Activated T-cell treated with anti-CD3 and anti-CD28 coated beads, Interleukin-2, amount 50 U/mL, for 72 hours (primary cell): Measurements from ENCODE around the gene KCNT1. TPM values are rescaled to one million over a fixed set of nuclear protein-coding genes. Genes with fewer than 3 reads are reported as not detected.
"Not testable (repeated sequence)": the region's sequence is repeated elsewhere in the genome, so short reads cannot be mapped to it uniquely, and the experiment has no call there.

Experiments used
- ATAC-seq, 2 donors: fragments of 150-1000 bp; cut with Tn5 transposase; replicated peaks in 1 of 2; 2 replicates each; pipeline ENCODE4 v1.10.0; 2021; ENCODE audit warnings: moderate library complexity in 2 of 2, mild to moderate bottlenecking in 1 of 2
- DNase-seq, 2 donors: peaks; one replicate each; pipeline ENCODE4 v3.0.0; 2021 to 2022; ENCODE audit warnings: mixed read lengths in 1 of 2
- H3K27ac Mint-ChIP-seq: one replicate; pipeline ENCODE4 v1.8.0; 2022; ENCODE audit warnings: mild to moderate bottlenecking, moderate library complexity, mixed read lengths
- H3K27me3 Mint-ChIP-seq: one replicate; pipeline ENCODE4 v1.8.0; 2022; ENCODE audit warnings: low read depth, mixed read lengths
- H3K36me3 Mint-ChIP-seq, 2 donors: one replicate each; pipeline ENCODE4 v1.8.0; 2022; ENCODE audit warnings: mixed read lengths in 2 of 2, mild to moderate bottlenecking in 1 of 2; ENCODE audit not compliant: insufficient read depth in 2 of 2
- H3K4me1 Mint-ChIP-seq: one replicate; pipeline ENCODE4 v1.8.0; 2022; ENCODE audit warnings: low read depth, mixed read lengths
- H3K4me3 Mint-ChIP-seq, 2 donors: one replicate each; pipeline ENCODE4 v1.8.0; 2022; ENCODE audit warnings: mild to moderate bottlenecking in 2 of 2, mixed read lengths in 2 of 2, moderate library complexity in 2 of 2
- H3K9me3 Mint-ChIP-seq, 2 donors: one replicate each; pipeline ENCODE4 v1.8.0; 2022; ENCODE audit warnings: mixed read lengths in 2 of 2
- total RNA-seq, 2 donors: library from RNA; stranded (reverse); gene quantifications; one replicate each; pipeline ENCODE4 v1.2.3, GENCODE V29; 2022

Gene KCNT1
- total RNA-seq, 2 donors from 2014 or later: not detected

DNA sequence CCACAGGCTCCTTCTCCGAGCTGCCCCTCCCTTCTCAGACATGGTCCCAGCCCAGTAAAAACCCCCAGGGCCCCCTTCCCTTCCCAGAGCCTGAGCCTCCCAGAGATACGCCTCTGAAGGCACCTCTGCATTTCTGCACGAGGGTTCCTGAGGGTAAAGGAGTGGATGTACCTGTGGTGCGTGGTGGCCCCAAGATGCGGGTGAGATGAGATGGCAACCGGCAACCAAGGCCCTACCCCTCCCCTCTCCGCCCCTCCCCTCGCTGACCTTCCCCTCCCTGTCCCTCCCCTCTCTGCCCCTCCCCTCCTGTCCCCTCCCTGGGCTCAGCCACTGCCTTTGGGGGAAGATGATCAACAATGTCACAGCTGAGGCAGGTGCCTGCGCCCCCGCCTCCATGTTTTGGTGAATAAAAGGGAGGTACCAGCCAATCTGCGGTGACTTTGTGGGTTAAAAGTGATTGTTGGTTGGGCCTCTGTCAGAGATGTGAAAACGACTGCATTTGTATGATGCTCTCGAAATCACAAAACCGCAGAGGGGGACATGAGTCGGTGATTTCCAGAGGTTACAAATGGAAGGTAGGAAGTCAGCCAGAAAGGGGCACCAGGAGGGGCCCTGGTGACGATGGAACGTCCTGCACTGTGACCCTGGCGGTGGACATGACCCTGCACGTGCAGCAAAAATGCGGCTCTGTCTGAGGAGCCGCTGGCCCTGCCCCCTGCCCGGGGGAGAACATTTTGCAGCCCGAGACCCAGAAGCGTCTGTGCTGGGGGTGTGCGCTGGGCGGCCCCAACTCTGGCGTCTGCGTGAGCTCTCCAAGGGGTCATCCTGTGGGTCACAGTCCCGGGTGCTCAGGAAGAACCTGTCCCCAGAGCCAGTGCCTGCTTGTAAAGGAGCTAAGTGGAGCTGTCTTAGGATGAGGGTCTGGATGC lies 35.2 kb upstream of the KCNT1 start:
- Mint-ChIP-seq H3K27me3 (no peaks in the 10 kb centered on the region), H3K9me3 (peaks cover 0 to 2% of the 10 kb centered on the region in 2 donors), H3K4me1 (no peaks in the 10 kb centered on the region), H3K36me3 (no peaks in the 10 kb centered on the region), H3K4me3 (no peak overlapping the region), H3K27ac (no peak overlapping the region)
- no peak for ATAC-seq
- DNase-seq: no peak

DNA sequence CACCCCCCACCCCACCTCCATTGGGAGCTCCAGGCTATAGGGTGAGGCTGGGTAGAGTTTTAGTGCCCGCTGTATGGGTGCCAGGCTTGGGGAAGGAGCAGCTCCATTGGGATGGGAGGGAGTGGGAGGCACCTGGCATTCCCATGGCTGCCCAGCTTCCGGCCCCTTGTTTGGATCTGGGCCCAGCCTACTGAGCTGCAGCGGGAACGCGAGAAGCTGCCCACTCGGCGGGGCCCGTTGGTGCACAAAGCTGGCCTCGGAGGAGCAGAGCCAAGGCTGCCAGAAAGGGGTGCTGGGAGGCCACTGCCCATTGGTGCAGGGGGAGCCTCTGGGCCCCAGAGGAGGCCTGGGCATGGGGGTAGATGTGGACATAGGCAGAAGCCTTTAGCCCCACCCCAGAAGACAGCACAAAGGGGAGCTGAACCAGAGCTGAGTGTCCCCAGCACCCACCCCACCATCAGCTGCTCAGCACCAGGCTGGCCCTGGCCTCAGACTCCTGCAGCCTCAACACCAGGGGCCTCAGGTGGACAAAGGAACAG lies 34.5 kb upstream of the KCNT1 start:
- ATAC-seq (no peak), DNase-seq (no peak)
- Mint-ChIP-seq H3K27me3 (no peaks in the 10 kb centered on the region), H3K4me1 (no peaks in the 10 kb centered on the region), H3K4me3 (no peak overlapping the region), H3K27ac (no peak overlapping the region), H3K36me3 (no peaks in the 10 kb centered on the region), H3K9me3 (peaks cover 0 to 2% of the 10 kb centered on the region in 2 donors)

DNA sequence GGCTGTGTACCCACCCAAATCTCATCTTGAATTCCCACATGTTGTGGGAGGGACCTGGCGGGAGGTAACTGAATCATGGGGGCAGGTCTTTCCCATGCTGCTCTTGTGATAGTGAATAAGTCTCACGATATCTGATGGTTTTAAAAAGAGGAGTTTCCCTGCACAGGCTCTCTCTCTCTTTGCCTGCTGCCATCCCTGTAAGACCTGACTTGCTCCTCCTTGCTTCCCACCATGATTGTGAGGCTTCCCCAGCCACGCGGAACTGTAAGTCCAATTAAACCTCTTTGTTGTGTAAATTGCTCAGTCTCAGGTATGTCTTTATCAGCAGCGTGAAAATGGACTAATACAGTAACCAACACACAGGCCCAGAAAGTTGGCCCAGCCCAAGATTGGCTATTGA lies 33.0 kb upstream of the KCNT1 start:
- H3K4me3 Mint-ChIP-seq, DNase-seq, H3K4me1 Mint-ChIP-seq, H3K9me3 Mint-ChIP-seq, H3K27ac Mint-ChIP-seq, H3K36me3 Mint-ChIP-seq, ATAC-seq, H3K27me3 Mint-ChIP-seq: not testable (repeated sequence)

DNA sequence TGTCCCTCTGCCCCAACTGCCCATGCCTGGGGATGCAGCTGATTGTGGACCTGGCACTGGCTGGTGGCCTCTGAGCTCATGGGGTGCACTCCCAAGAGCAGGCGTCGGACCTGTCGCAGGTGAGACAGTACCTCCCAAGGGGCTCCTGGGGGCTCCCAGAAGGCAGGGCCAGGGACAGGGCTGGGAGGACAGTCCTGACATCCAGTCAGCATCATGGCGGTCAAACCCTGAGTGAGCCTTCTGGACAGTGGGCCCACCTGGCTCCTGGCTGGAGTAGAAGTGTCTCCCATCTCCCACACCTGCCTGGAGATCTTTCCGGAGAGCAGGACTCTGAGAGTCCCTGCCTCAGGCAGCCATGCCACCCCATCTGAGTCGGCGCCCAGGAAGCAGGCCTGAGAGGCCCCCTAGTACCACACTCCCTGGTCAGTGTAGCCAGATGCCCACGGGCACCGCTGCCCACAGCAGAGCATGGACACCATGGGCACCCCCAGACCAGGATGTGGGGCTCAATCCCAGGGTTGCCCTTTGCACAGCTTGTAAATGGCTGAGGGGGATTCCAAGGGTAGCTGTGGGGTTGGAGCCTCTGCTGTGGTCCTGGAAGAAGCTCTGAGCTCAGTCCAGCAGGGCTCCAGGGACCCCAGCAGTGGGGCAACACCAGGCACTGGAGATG lies 32.2 kb upstream of the KCNT1 start:
- no peak for DNase-seq
- Mint-ChIP-seq H3K36me3 (no peaks in the 10 kb centered on the region), H3K9me3 (peaks cover 0 to 2% of the 10 kb centered on the region in 2 donors), H3K27ac (no peak overlapping the region), H3K4me3 (no peak overlapping the region), H3K27me3 (no peaks in the 10 kb centered on the region), H3K4me1 (no peaks in the 10 kb centered on the region)
- ATAC-seq: no peak

DNA sequence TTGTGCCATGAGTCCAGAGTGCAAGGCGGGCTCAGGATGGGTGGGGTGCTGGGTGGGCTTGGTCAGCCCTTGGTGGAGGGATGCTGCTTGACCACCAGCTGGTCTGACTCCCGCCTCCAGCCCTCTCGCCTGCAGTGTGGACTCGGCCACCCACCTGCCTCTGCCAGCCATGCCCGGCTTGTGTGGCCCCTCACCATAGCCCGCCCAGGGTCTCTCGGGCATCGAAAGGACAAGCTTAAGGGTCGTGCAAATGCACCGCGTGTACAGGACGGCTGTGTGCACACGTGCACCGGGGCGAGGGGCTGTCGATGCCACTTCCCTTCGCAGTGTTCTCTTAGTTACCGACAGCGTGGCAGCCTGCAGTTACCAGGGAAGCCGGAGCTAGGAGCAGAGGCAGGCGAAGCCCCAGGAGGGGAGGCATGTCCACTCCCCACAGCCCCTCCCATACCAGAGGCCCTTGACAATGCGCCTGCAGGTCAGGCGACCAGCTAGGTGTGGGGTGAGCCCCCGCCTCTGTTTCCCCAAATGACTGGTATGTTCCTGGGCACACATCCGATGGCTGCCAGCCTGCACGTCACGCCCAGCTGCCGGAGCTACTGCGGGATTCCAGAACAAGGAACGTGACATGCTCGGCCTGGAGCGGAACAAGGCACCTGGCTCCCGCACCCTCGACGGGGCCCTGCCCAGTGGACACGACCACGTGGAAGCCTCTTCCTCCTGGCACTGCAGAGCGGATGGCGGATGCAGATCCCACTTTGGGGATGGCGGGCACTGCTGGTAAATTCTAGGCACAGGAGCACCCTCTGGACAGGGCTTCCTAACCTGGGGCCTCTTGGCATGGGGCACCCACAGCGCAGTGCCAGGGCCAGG lies 31.0 kb upstream of the KCNT1 start:
- no peak for DNase-seq
- ATAC-seq: no peak
- Mint-ChIP-seq H3K4me1 (no peaks in the 10 kb centered on the region), H3K4me3 (no peak overlapping the region), H3K27me3 (no peaks in the 10 kb centered on the region), H3K36me3 (no peaks in the 10 kb centered on the region), H3K27ac (no peak overlapping the region), H3K9me3 (peaks cover 0 to 2% of the 10 kb centered on the region in 2 donors)

DNA sequence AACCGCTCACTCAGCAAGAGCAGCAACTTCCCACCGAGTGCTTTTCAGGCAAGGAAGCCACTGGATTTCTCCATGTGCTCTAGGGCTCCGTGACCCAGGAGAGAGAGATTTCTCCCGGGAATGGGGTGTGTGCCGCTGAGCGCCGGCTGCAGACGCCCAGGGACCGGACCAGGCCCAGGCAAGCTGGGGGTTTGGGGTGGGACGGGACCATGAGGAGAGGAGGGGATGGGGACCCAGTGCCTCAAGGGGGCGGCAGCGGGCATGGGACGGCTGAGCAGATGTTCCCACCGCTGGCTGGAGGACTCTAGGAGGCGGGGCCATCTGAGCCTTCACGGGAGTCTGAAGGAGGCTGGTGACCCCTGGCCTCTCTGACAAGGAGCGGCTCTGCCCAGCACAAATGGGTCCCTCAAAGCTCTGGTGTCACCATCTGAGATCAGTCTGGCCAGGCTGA lies 30.4 kb upstream of the KCNT1 start:
- DNase-seq (no peak), ATAC-seq (no peak)
- Mint-ChIP-seq H3K36me3 (no peaks in the 10 kb centered on the region), H3K4me3 (no peak overlapping the region), H3K27me3 (no peaks in the 10 kb centered on the region), H3K27ac (no peak overlapping the region), H3K4me1 (no peaks in the 10 kb centered on the region), H3K9me3 (peaks cover 0 to 2% of the 10 kb centered on the region in 2 donors)

DNA sequence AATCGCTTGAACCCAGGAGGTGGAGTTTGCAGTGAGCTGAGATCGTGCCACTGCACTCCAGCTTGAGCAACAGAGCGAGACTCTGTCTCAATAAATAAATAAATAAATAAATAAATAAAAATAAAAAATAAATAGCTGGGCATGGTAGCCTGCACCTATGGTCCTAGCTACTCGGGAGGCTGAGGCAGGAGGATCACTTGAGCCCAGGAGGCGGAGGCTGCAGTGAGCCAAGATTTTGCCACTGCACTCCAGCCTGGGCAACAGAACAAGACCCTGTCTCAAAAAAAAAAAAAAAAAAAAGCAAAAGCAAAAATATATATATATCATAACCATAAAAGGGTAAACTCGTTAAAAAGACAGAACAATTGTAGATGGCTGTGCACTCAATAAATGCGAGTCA lies 29.2 kb upstream of the KCNT1 start:
- not testable (repeated sequence) for ATAC-seq, H3K9me3 Mint-ChIP-seq, H3K4me3 Mint-ChIP-seq, H3K27ac Mint-ChIP-seq, H3K4me1 Mint-ChIP-seq, DNase-seq, H3K27me3 Mint-ChIP-seq, H3K36me3 Mint-ChIP-seq

DNA sequence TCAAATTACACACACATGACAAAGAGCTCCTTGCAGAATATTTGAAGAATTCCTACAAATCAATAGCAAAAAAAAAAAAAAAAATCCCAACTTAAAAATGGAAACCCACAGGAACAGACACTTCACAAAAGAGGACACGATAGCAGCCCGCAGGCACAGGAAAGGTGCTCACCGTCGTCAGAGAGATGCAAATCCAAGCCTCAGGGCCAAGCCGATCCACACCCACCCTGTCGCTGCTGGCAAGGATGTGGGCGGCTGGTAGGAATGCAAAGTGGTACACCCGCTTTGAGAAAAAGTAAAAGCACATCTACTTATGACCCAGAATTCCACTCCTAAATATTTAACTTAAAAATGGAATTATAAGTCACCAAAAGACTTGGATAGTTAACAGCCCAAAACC lies 28.0 kb upstream of the KCNT1 start:
- H3K27me3 Mint-ChIP-seq: no peaks in the 10 kb centered on the region
- H3K36me3 Mint-ChIP-seq: no peaks in the 10 kb centered on the region
- peaks cover 0 to 2% of the 10 kb centered on the region in 2 donors for H3K9me3 Mint-ChIP-seq
- no peak for DNase-seq
- H3K4me1 Mint-ChIP-seq: no peaks in the 10 kb centered on the region
- ATAC-seq: no peak
- H3K27ac Mint-ChIP-seq: no peak overlapping the region
- H3K4me3 Mint-ChIP-seq: no peak overlapping the region

DNA sequence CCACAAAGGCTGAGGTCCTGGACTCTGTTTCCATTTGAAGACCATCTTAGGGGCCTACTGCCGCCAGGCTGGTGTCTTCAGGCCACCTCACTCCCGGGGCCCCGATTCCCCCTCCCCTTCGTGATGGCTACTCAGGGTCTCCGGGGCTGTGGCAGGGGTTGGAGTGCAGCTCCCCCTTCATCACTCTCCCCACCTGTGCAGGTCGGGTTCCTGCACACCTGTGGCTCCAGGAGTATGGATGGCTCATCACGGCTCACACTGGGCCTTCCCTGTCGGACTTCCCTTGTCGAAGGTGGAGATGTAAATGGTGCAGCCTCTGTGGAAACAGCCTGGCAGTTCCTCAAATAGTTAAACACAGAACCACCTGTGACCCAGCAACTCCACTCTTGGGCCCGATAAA lies 27.0 kb upstream of the KCNT1 start:
- ATAC-seq (no peak), DNase-seq (no peak)
- Mint-ChIP-seq H3K9me3 (no peaks in the 10 kb centered on the region), H3K4me1 (no peaks in the 10 kb centered on the region), H3K27ac (no peak overlapping the region), H3K27me3 (no peaks in the 10 kb centered on the region), H3K4me3 (no peak overlapping the region), H3K36me3 (no peaks in the 10 kb centered on the region)

DNA sequence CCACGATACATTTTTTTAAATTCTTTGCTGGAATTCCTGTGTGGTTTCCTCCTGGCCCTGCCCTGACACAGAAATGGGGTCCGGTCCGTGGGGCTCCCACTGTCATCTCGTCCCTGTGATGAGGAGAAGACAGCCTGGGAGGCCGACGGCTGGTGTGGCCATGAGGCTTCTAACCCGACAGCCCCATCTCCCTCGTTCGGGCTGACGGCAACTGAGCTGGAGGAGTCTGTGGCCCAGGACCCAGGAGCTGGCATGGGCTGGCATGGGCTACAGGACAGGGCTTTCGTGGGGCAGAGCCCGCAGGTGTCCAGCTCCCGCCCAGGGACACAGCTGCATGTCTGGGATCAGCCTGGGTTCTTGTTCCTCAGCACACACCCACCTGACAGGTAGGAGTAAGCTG lies 25.1 kb upstream of the KCNT1 start:
- Mint-ChIP-seq H3K27ac (no peak overlapping the region), H3K4me3 (no peak overlapping the region), H3K36me3 (no peaks in the 10 kb centered on the region), H3K27me3 (no peaks in the 10 kb centered on the region), H3K9me3 (no peaks in the 10 kb centered on the region), H3K4me1 (no peaks in the 10 kb centered on the region)
- DNase-seq (no peak), ATAC-seq (no peak)

DNA sequence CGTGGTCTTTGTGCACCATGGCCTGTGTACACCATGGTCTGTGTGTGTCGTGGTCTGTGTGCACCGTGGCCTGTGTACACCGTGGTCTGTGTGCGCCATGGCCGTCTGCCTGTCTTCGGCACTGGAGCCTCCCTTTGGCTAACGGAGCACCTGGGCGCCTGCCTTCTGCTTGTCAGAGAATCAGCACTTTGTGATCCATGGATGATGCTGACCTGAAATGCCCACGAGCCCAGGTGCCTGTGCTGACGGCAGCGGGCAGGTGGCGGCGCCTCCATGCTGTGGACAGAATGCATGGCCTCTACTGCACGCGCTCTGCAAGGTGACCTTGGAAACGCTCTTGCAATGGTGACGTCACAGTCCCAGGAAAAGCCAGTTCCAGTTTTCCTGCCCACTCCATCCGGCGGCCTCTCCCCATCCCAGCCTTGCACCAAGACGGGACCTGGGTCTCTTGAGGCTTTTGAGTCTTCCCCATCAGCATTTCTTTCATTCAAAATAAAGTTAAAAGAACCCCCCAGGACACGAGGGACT lies 24.3 kb upstream of the KCNT1 start:
- Mint-ChIP-seq H3K4me1 (no peaks in the 10 kb centered on the region), H3K27ac (no peak overlapping the region), H3K9me3 (no peaks in the 10 kb centered on the region), H3K27me3 (no peaks in the 10 kb centered on the region), H3K4me3 (no peak overlapping the region), H3K36me3 (no peaks in the 10 kb centered on the region)
- DNase-seq (no peak), ATAC-seq (no peak)

DNA sequence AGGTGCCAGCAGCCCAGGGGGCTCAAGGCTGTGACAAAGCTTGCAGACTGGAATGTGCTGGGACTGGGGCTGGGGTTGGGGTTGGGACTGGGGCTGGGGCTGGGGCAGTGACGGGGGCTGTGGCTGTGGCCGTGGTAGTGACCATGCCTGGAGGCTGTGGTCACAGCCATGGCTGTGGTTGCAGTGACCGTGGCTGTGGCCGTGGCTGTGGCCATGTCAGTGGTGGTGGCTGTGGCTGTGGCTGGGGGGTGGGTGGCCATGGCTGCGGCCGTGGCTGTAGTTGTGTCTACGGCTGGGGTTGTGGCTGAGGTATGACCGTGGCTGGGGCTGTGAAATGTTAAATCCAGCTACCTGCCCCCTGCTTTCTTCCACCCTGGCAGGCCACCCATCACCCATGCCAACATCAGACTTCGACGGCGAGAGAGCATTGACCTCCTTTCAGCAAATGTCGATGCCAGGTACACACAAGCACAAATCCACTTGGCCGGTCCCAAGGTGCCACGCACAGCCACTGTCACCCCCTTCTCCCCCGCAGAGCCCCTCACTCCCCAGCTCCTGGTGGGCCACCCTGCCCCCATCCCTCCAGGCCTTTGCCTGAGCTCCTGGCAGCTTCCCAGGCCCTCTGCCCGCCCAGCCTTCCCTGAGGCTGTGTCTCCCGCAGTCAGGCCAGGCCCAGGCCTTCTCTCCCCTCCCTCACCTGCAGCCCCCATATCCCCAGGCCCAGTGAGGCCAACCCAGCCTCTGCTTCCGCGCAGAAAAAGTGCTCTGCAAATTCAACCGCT lies 23.6 kb upstream of the KCNT1 start:
- Mint-ChIP-seq H3K4me3 (no peak overlapping the region), H3K36me3 (no peaks in the 10 kb centered on the region), H3K27me3 (no peaks in the 10 kb centered on the region), H3K4me1 (no peaks in the 10 kb centered on the region), H3K27ac (no peak overlapping the region), H3K9me3 (no peaks in the 10 kb centered on the region)
- ATAC-seq (no peak), DNase-seq (no peak)
